Activated CD8-positive, alpha-beta memory T cell treated with anti-CD3 and anti-CD28 coated beads for 4 hours (primary cell): ENCODE measurements around the gene ERICH6B.

Experiments used
- DNase-seq, 2 donors: peaks; one replicate each; pipeline ENCODE4 v3.0.0-alpha.2; 2020; ENCODE audit warnings: low read depth in 2 of 2

ERICH6B gene

DNA sequence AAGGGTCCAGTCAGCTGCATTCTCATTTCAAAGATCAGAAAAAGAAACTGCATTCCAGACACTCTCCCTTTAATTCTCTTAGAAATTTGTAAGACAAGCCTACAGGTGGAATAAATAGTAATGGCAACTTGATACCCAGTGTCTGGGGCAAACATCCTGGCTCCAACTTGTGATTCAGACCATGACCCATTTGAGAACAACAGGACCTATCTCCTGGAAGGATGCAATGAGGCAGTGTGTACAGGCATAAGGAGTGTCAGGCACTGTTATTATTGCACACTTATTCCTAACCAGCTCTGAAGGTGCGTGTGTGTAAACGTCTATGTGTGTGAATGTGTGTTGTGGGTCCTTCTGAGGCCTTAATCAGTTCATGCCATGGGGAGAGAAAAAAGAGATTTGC lies 13.9 kb downstream of the ERICH6B start:
- no peak for DNase-seq

DNA sequence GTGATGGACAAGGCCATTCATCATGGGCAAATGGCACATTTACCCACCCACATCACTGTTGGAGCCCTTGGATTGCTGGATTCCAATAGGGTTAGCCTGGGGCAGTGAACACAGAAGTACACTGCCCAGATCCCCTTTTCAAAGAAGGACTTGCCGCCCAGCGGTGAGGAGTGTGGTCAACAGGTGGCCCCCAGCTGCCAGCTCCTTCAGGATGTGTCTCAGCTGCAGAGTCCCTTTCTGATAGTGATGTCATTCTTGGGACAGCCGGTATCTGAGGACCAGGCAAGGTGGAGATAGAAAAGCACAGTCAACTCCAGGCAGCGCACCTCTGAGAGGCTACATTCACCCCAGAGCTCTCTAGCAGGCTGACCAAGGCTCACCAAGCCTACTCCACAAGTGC lies 16.9 kb downstream of the ERICH6B start:
- DNase-seq: no peak

DNA sequence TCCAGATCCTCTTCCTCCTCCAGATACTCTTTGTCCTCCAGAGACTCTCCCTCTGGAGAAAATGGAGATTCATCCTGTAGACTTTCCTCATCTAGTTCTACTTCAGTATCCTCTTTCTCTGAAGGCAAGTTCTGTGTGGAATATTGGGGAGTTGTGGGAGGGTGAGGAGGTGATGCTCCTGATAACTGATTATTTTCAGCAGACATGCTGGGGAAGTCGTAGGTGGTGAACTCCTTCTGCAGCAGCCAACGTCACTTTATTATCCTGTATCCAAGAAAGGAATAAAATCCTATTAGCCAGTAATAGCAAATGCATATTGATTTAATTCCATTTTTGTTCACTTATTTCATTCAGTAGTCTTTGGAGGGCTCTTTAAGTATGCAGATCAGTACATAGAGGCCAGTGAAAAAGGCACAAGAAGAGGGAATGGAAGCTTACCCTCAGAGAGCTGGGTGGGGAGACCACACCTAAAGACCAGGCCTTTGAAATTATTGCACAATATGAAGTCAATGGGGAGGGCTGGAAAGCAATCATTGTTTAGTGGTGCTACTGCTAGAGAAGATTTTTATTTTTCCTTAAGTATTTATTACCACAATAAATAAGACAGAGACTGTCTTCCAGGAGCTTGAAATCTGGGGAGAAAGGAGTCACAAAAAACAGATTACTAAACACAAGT lies 18.6 kb downstream of the ERICH6B start:
- DNase-seq: no peak

DNA sequence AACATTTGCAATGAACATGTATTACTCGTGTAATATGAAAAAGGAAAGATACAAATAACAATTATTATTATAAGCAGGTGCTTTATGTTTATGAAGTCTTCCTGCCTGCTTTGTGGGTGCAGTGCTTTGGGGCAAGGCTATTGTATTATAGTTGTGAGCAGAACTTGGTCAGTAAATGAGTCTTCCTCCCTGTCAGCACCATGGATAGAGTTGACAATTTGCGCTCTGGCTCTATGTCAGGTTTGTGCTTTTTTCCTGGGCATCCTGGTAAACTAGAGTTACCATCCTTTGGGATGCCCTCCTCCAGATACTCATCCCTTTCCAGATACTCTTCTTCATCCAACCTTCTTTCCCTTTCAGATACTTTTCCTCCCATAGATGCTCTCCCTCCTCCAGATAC lies 19.6 kb downstream of the ERICH6B start:
- DNase-seq: no peak

DNA sequence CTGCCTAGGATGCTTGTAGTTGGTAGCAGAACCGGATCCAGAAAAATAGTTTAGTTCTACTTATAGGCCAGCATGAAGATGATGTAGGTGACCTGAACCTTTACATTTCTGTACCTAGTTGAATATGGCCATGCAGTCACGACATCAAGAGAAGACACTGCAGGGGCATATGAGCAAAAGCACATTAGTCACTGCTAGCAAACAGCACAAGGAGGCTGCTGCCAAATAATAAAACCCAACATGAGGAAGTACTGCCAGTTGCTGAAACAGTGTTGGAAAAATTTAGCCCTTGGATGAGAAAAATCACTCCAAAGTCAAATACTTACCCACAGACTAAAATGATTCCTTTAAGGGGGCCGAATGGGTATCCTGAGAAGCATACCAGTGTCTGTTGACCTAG lies 20.8 kb downstream of the ERICH6B start:
- DNase-seq: no peak

DNA sequence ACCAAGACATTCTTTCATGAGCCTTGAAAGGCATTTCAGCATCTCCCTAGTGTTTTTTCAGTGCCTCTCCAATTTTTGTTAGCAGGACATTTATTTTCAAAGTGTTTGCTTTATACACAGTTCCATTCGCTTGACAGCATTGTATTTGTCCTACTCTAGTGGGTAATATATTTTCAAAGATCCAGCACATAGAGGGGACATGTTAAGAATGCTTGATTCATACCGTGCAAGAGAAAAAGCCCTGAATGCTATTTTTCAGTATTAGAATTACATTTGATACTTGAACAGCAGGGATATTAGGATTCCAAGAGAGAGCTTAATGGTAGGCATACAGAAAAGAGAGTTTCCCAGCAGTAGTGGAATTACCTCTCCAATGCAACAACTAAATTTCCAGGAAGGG lies 21.3 kb downstream of the ERICH6B start:
- no peak for DNase-seq

DNA sequence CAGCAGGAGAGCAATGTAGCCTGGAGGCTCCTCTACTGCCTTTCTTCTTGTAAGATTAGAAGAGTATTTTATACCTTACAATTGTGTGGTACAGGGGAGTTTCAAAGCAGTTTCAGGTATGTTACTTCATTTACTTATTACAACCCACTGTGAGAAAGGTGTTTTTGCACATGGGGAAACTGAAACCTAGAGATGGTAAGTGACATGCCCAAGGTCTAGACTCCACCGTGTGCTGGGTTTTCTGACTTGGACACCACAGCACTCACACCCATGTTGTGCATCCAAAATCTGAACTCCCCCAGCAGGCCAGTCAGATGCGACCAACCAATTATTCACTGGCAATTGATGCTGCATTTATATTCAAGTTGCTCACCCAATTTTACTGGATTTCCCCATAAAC lies 22.8 kb downstream of the ERICH6B start:
- DNase-seq: no peak

DNA sequence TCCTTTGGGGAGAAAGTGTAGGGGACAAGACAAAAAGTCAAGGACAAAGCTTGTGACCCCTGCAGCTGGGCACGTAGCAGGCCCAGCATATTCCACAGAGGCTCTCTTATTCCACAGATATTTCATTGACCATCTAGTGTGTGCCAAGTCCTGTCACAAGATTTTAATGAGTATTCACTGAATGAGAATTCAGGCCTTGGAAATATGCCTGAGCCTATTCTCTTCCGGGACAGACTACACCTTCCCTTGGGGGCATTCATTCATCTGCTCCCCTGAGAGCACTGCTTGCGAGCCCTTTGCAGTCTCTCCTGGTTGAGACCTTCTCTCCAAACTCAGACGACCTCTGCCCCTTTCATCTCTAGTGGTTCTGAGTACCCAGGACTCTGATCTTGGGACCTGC lies 25.5 kb downstream of the ERICH6B start:
- no peak for DNase-seq

DNA sequence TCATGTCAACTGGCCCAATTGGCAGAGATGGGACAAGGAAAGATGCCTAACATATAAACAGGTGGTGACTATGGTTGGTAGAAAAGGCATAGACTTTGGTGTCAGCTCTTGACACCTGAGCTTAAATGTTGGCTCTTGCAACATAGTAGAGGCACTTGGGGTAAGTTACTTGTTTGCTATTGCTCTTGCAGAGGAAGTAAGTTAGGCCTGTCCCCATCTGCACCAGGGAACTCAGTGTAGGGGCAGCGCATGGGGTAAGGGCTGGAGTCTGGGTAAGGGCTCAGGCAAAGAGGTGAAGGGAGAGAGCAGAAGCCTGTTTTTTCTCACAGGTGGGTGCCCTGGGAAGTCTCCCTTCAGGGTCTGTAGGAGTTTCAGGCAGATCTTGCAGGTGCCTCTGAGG lies 27.6 kb downstream of the ERICH6B start:
- no peak for DNase-seq

DNA sequence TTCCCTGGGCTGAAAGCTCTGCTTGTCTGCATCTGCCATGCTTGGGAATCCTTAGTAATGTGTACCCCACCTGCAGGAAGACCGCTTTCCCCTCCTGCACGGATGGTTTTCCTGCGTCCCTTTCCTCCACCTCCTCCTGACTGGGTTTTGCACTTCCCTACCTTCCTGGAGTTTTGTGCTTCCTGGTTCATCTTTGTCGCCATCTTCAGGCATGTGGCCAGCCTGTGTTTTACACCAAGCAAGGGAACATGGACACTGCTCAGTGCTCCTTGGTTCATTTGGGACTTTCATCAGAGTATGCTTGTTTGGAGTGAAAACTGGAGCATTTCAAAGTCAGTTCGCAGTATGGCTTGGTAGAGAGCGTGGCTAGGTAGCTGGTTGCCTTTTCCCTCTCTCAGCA lies 30.7 kb downstream of the ERICH6B start:
- DNase-seq: no peak

DNA sequence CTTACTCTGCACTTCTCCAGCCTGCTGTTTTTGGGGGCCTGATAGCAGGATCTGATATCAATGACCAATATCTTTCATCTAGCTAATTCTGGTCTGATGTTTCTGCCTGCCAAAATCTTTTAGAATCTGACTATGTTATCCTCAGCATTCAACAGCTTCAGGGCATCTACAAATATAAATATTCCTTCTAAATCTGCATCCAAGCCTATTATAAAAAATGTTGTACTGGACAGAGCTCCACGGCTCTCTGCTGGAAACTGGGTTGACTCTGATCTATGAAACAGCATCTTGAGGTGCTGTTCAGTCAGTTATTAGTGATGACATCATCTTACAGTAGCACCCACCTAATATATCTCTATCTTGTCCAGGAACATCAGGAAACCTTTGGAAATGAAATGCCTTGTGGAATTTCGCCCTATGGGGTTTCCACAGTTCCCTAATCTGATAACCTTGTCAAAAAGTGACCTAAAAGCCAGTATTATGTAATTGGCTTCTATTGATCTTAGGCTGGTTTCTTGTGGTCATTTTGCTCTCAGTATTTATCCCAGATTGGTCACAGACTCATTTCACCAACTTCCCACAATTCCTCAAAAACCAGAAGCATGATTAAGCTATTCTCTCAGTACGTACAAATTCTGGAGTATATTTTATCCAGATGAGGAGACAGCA lies 33.0 kb downstream of the ERICH6B start:
- no peak for DNase-seq

DNA sequence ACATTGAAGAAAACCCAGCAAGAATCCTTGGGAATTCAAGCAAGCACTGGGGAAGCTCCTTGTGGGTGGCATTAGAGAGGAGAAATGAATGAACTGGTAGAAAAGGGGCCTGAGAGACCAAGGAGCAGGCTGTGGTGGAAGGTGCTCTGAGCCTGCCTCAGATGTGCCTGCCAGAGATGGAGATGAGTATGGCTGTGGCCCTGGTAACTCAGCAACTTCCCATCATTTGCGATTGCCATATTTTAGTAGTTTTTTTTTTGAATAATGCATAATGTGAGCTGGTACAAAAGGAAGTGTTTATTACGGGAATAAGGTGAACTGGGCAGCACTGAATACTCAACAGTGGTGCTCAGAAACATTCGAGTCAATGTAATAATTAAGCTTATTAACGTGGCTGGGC lies 39.1 kb downstream of the ERICH6B start:
- no peak for DNase-seq

DNA sequence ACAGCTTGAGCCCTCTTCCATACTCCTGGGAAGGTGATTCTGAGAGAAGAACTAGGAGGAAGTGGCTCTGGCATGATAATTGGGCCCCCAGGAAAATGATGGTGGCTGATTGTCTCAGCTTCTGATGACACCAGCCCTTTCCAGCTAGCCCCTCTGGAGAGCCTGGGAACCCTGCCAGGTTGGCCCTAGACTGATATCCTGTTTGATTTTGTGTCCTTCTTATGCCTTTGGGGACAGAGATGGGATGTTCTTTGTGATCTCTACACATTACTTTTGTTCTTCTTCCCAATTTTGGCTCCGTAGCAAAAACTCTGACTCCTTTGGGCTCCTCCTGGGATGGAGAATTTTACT lies 39.7 kb downstream of the ERICH6B start:
- DNase-seq: no peak

DNA sequence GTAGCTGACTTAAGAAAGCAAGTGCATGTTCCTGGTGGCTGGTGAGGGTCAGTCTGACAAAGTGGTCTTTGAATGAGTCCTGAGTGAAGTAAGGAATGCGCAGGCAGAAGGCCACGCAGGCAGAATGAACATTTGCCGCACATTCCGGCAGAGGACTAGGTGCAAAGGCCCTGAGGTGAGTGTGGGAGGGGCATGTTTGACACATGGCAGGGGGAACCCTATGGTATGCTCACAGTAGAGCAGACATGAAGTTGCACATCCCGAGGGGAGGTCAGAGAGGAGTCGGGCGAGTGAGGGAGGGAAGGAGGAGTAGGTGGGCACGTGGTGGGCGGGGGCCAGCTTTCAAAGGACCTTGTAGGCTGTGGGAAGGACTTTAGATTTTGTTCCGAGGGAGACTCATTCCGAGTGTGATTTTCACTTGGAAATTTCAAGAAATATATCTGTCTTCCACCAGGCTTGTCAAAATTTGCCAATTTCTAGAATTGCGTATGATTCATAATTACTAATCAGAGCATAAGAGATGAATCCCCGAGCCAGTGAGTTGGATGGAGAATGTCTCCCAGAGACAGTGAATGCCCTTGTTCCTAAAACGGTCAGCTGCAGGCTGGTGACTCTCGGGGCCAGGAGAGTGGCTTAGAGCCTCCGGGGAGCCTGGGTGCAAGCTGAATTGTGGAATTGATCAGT lies 40.3 kb downstream of the ERICH6B start:
- DNase-seq: no peak

DNA sequence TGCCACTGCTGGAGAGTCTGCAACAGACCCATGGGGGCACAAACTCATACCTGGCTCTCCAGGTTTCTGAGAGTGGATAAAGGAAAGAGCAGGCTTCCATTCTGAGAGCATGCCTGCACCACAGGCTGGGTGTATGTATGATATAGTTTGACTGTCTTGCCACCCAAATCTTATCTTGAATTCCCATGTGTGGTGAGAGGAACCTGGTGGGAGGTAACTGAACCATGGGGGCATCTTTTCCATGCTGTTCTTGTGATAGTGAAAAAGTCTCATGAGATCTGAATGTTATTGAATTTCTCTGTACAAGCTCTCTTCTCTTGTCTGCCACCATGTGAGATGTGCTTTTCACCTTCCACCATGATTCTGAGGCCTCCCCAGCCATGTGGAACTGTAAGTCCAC lies 50.2 kb downstream of the ERICH6B start:
- DNase-seq: no peak

DNA sequence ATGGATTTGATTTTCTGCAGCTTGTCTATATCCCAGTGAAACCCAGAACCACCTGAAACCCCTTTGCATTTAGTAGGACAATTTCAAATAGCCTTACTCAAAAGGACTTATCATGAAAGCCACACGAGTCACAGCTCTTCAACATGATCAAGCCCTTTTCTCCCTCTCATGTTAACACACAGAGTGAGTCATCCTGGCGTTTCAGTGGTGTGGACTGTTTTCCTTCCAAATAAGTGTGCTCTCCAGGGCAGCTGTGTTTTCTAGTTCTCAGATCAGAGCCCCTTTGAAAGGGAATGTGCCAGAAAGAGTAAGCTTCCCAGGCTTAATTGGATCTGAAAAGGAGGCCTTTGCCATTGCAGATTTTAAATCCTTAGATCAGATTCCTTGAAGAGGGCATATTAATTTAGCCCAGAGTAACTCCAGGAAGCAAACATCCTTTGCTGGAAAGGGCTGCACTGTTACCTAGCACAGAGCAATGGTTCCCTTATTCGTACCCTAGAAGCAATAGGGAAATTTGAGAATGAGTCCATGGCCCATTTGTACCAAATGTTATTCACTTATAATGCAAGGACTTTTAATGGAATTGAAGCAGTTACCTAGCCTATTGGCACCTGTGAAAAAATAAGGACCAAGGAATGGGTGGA lies 51.3 kb downstream of the ERICH6B start:
- no peak for DNase-seq

DNA sequence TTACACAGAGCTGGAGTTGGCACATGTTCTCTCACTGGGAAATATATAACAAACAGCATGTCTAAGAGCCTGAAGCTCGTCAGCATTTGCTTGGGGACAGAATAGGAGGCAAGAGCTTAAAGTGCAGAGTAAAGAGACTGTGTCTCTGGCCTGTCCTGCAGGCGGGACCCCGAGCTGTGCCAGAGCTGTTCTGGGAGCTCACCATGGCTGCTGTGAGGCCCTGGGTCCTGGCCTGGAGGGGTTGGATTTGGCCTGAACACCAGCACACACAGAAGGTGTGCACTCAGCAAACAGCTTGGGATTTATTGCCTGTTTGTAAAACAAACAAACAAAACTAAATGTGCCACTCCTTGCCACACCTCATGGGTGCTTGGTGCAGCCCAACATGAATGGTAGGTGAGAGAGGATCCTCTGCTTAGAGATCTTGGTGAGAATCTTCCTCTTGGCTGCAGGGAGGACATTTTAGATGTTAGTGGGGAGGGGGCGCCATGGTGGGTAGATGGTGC lies 60.9 kb downstream of the ERICH6B start:
- DNase-seq: no peak

DNA sequence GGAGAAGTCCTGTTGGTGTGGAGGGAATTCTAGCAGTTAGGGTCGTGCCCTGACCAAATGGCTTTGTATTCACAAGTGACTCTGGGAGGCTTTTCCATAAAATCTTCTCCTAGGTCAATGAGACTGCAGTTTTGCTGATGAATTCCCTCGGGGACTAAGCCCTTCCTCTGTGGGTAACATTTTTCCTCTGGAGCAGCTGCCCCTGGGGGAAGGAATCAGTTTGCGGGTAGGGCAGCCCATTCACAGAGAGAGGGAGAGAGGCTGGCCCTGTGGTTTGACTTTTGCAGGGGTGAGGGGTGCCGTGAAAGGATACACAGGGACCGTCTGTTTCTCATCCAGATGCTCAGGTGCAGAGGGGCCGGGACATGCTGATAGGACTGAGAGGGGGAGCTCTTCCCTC lies 67.3 kb downstream of the ERICH6B start:
- DNase-seq: no peak

DNA sequence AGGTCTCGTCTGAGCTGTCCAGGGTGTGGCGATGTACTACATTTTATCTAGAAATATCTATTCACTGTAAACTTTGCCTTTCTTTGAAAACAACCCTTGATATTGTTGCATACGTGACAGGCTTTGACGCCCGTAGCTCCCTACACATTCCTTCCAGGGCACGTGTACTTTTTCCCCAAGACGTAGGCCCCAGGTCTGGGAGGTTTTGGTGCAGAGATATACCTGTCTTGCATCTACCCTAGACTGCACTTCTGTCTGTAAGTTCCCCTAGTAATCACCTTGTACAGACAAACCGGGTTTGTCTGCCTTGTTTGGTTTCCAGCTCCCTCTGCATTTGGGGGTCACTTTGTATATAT lies 69.2 kb downstream of the ERICH6B start:
- no peak for DNase-seq

DNA sequence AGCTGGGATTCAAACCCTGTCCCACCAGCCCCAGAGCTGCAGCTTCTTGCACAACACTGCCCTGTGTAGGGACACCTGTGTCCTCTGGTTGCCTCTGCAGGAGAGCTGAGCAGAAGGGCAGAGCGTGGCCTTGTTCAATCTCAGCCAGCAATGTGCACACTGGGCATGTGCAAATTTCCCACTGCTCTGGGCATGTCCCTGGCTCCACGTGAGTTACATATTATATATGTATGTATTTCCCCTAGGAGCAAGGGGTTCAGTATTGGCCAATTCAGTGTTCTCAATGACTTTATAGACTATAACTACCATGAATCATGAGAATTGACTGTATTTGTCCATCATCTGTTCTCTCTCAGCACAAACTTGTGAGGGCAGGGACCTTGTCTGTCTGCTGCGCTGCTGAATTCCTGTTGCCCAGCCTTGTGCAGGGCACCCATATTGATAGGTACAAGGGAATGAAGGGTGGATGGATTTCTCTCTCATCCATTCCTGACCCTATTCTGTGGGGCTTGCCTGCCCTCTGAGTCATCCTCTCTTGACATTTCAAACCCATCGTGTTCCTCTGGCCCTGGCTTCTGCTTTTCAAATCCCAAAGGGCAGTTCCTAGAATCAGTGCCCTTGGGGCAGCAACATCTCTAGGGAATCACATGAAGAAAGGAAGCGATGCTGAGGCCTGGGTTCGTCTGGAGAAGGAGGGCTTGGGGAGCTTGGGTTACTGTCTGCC lies 69.7 kb downstream of the ERICH6B start:
- DNase-seq: no peak

DNA sequence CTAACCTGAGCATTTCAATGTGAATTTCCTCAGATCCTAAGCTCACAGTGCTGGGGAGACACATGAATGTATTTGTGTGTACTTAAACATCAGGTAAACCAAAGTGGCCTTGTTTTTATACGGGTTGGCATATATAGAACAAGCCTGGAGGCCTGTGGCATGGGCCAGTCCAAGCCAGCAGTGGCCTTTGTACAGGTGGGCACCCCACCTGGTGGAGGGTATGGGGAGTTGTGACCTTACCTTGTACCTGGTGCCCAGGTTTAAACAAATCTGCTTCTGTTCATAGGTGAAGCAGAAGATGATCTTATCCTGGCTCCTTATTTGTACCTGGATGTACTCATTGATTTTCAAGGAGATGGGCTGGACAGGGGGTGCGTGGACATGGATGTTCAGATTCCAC lies 71.0 kb downstream of the ERICH6B start:
- no peak for DNase-seq

DNA sequence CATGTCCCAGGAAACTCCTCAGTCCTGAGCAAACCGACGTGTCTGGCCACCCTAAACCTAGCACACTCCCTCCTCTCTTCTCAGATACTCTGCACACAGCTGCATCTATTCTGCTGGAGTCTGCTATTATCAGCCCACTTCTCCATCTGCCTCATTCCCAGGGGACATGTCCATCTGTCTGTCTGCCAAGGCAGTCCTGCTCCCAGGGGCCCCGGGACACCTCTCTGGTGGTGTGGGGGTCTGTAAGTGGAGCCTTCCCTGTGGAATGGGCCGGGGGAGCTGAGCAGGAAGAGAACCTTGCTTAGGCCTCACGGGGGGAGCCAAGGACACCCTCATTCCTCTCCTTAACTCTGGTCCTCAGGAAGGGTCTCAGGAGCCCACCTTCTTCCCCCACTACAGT lies 72.7 kb downstream of the ERICH6B start:
- no peak for DNase-seq
